Measurements from ENCODE around the gene EIF4A3.

- TF ChIP-seq CTCF (conservative IDR thresholded peaks at IDR 0.05; ENCODE audit: low read length): no peak
- TF ChIP-seq EZH2phosphoT487 (IDR thresholded peaks at IDR 0.05; ENCODE audit: borderline replicate concordance, low read depth, low read length): no peak
Measured at GRCh38 chr17:80180192-80180591, 33.3 kb upstream of the EIF4A3 start.
